Activated CD8-positive, alpha-beta memory T cell treated with anti-CD3 and anti-CD28 coated beads, Interleukin-2, amount 10 ng/mL, durations not matched to agents 7 days and 5 days (primary cell): Measurements from ENCODE around the gene PPP1R27. TPM values are rescaled to one million over a fixed set of nuclear protein-coding genes. Genes with fewer than 3 reads are reported as not detected.
A peak's percentile ranks its signal among the peaks of the same experiment; 100 is the strongest.

Experiments
- ATAC-seq: fragments of 150-1000 bp; cut with Tn5 transposase; one replicate; pipeline ENCODE4 v1.10.0; 2021; ENCODE audit warnings: moderate library complexity
- CTCF ChIA-PET: fragments of 350-600 bp; sonication (Branson Sonifier 250); formaldehyde crosslinking; loops from one replicate; lab custom pipeline; 2021; ENCODE audit warnings: antibody characterized with exemption; lab: Charles Lee
- DNase-seq: peaks from one replicate; pipeline ENCODE4 v3.0.0-alpha.2; 2020
- H3K27ac Mint-ChIP-seq: one replicate; pipeline ENCODE4 v1.8.0; 2021; ENCODE audit warnings: mild to moderate bottlenecking, mixed read lengths
- H3K27me3 Mint-ChIP-seq: one replicate; pipeline ENCODE4 v1.8.0; 2021; ENCODE audit warnings: mixed read lengths
- H3K36me3 Mint-ChIP-seq: one replicate; pipeline ENCODE4 v1.8.0; 2021; ENCODE audit warnings: mild to moderate bottlenecking, mixed read lengths
- H3K4me1 Mint-ChIP-seq: one replicate; pipeline ENCODE4 v1.8.0; 2021; ENCODE audit warnings: mixed read lengths
- H3K4me3 Mint-ChIP-seq: one replicate; pipeline ENCODE4 v1.8.0; 2021; ENCODE audit warnings: mild to moderate bottlenecking, moderate library complexity, mixed read lengths
- H3K9me3 Mint-ChIP-seq: one replicate; pipeline ENCODE4 v1.8.0; 2022; ENCODE audit warnings: low read depth, mixed read lengths
- total RNA-seq, 2 experiments: library from RNA; stranded (reverse); gene quantifications; one replicate each; pipeline ENCODE4 v1.2.3, GENCODE V29; 2021

The PPP1R27 gene
- total RNA-seq, 2 experiments from 2014 or later: not detected

DNA sequence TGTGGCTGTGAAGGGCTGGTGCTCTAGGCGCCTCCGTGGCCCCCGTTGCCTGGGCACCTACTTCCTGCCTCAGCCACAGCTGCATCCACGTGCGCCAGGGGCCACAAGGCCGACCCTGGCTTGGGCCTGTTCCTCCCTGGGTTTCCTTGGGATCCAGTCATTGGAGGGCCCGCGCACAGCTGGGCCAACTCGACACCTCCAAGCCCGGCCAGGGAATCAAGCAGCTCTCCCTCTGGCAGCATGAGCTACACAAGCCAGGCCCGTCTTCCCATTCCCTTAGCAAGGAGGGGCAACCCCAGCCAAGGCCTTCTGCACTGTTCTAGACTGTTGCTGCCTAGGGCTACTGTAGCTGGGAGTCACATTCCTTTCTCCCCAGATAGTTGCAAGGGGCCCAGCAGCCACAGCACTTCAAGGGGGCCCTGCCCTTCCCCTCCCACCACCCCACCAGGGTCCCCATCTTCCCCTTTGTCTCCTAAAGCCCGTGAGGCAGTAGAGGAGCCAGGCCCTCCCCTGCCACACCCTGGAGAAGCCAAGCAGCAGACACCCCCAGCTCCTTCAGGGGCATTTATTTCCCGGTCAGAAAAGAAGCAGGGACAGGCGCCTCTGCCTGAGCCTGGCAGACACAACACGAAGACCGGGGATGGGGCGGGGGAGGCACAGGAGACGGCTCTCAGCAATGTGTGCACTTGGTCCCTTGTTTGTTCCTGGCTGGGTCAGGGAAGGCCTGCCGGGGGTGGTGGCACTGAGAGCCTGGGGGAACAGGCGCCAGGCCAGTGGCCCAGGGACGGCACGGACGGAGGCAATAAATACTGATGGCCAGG, 32.5 kb upstream of the PPP1R27 start:
- CTCF ChIA-PET: no interaction called here
- Mint-ChIP-seq H3K36me3 (peaks cover 28% of the 10 kb centered on the region), H3K4me1 (peaks cover 48% of the 10 kb centered on the region), H3K4me3 (no peak overlapping the region), H3K27ac (peak overlapping the region; percentile 73), H3K27me3 (no peaks in the 10 kb centered on the region), H3K9me3 (no peaks in the 10 kb centered on the region)
- peak; percentile 49 for DNase-seq
- ATAC-seq: no peak

DNA sequence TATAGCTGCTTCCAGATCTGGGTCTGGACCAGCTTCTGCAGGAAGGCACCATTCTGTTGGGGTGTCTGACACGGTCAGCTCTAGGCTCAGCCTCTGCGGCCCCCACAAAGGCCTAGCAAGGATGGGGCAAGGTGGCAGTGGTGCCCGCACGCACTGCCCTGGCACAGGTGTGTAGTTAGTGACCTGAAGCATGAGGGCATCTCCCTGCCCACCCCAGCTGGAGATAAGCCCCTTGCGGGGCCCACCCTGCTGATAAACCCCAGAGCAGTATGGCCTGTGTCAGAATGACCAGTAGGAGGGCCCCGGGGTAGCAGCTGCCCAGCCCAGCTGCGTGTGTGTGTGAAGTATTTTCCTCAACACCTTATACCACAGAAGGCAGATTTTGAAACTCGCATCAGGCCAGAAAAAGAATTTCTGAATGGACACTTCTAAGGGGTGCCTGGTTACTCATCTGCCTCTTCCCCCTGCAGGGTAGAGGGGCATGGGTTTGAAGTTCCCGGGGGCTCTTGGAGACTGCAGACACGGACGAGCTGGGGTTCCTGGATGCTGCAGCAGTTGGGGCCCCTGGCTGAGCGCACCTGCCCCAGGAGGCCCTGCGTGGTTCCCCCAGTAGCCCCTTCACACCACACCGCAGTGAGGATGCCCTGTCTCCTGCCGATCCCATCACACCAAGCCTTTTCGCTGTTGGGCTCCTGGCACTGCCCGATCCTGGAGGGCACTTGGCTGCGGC, 31.8 kb upstream of the PPP1R27 start:
- Mint-ChIP-seq H3K4me1 (peaks cover 48% of the 10 kb centered on the region), H3K27me3 (no peaks in the 10 kb centered on the region), H3K9me3 (no peaks in the 10 kb centered on the region), H3K4me3 (no peak overlapping the region), H3K27ac (peak overlapping the region; percentile 73), H3K36me3 (peaks cover 28% of the 10 kb centered on the region)
- DNase-seq: no peak
- ATAC-seq: no peak
- CTCF ChIA-PET: no interaction called here

DNA sequence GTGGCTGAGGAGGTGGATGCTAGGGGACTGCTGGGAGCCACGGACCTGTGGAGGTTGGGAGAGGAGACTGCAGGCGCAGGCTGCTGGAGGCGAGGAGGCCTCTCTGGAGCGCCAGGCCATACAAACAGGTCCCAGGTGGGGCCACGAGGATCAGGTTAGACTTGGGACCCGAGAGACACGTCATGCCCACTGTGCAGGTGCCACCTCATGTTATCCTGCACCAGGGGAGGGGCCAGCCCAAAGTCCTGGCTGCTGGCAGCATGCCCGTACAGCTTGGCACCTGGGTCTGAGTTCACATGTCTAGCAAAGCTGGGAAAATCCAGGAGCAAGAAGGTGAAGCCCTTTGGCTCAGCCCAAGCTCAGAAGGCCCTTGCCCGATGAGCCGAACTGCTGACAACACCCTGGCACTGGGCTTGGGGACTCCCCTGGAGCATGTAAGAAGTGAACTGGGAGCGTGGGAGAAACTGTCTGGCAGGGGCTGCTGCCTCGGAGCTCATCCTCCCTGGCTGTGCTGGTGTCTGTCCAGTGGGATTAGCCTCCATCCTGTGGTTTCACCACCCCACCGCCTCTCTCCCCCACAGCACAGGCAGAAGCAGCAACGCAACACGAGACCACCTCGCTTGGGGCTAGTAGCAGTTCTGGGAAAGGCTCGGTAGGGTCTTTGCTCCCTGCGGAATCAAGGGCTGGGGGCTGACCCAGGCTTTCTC, 31.0 kb upstream of the PPP1R27 start:
- Mint-ChIP-seq H3K4me1 (peaks cover 50% of the 10 kb centered on the region), H3K4me3 (no peak overlapping the region)
- no peak for DNase-seq

DNA sequence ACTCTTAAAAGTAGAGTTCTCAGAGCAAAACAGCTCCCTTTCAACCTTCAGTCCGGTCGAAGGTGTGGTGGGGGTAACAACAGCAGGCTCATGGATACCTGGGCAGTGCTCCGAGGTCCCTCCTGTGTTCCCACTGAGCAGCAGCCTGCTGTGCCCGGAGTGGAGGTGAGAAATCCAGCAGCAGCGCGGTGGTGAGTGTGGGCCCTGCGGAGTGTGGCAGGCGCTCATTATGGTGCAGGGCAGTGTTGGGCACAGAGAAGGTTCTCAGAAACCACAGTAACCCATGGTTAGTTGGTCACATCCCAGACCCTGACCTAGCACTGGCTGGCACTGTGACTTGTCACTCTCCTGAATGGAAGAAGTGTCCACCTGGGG, 30.5 kb upstream of the PPP1R27 start:
- Mint-ChIP-seq H3K36me3 (peaks cover 28% of the 10 kb centered on the region), H3K4me3 (no peak overlapping the region), H3K27me3 (no peaks in the 10 kb centered on the region), H3K27ac (no peak overlapping the region), H3K4me1 (peaks cover 50% of the 10 kb centered on the region), H3K9me3 (no peaks in the 10 kb centered on the region)
- no peak for DNase-seq
- no peak for ATAC-seq
- CTCF ChIA-PET: interaction anchor here (0.9 kb wide), 1 partner anchor 155 kb away, joined by 3 read pairs; no protein-coding TSS in a partner anchor

More for the DNA sequence above, 31.0 kb upstream of the PPP1R27 start:
- CTCF ChIA-PET: no interaction called here
- no peak overlapping the region for H3K27ac Mint-ChIP-seq
- H3K36me3 Mint-ChIP-seq: peaks cover 26% of the 10 kb centered on the region
- no peaks in the 10 kb centered on the region for H3K27me3 Mint-ChIP-seq
- no peak for ATAC-seq
- H3K9me3 Mint-ChIP-seq: no peaks in the 10 kb centered on the region

DNA sequence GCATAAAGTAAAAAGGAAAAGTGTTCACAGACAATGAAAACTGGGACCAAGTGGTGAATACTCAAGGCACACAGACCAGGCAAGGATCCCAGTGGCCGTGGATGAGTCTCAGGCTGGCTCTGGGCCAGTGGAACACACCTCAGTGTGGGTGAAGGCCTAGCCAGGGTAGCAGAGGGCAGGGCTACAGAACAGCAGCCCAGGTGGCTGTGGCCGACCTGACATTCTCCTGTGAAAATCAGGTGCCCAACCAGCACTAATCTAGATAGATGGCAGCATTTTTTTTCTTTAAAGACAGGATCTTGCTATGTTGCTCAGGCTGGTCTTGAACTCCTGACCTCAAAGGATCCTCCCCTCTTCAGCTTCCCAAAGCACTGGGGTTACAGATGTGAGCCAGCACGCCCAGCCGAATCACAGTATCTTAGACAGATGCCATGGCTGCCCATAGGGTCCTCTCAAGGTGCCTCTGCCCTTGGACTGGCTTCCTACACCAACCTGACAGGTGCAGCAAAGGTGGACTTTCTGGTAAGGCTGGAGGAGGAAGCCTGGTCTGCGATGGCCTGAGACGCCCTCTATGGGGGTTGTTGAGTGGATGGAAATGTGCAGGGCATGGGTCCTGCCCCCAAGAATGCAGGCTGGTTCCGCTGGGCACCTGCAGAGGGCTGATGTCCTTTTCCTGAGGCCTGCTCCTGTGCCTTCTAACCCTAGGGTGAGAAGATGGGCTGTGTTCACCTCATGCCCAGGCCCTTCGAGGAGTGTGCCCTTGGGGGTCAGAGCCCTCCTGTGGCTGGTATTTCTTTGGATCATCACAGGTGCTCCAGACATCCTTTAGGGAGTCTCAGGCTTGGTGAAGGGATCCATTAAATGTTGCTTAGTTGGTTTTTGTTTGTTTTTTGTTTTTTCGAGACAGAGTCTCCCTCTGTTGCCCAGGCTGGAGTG, 29.3 kb upstream of the PPP1R27 start:
- DNase-seq (no peak), ATAC-seq (no peak)
- H3K27me3 Mint-ChIP-seq: no peaks in the 10 kb centered on the region
- H3K4me1 Mint-ChIP-seq: peaks cover 50% of the 10 kb centered on the region
- H3K27ac Mint-ChIP-seq: peak overlapping the region; percentile 54
- no peak overlapping the region for H3K4me3 Mint-ChIP-seq
- H3K9me3 Mint-ChIP-seq: no peaks in the 10 kb centered on the region
- CTCF ChIA-PET: interaction anchor here (0.9 to 1.2 kb wide), 2 partner anchors 149 to 156 kb away, joined by 3 to 4 read pairs; no protein-coding TSS in a partner anchor
- H3K36me3 Mint-ChIP-seq: peaks cover 23% of the 10 kb centered on the region

DNA sequence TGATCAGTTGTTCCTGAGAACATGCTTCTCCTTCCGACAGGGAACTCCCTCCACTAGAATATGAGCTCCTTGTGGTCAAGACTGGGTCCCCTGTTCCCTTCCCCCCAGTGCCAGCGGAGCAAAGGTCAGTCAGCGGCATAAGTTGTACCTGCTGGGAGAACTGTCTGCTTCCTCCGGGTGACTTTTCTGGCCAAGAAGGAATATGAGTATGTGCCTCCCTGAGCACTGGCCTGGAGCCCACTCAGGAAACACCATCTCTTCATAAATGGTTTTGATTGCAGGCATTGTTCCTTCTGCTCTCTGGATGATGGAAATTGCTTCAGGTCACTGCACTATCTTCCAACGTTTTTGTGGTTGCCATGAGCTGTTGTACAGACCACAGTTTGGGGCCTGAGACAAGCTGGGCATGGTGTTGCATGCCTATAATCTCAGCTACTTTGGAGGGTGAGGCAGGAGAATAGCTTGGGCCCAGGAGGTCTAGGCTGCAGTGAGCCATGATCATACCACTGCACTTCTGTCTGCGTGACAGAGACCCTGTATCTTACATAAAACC, 28.3 kb upstream of the PPP1R27 start:
- no peak for DNase-seq
- CTCF ChIA-PET: interaction anchor here (1.2 kb wide), 1 partner anchor 149 kb away, joined by 4 read pairs; no protein-coding TSS in a partner anchor
- ATAC-seq: no peak
- H3K36me3 Mint-ChIP-seq: peaks cover 26% of the 10 kb centered on the region
- peaks cover 55% of the 10 kb centered on the region for H3K4me1 Mint-ChIP-seq
- H3K4me3 Mint-ChIP-seq: peak overlapping the region; percentile 55
- no peaks in the 10 kb centered on the region for H3K27me3 Mint-ChIP-seq
- peak overlapping the region; percentile 22 for H3K27ac Mint-ChIP-seq
- H3K9me3 Mint-ChIP-seq: no peaks in the 10 kb centered on the region

DNA sequence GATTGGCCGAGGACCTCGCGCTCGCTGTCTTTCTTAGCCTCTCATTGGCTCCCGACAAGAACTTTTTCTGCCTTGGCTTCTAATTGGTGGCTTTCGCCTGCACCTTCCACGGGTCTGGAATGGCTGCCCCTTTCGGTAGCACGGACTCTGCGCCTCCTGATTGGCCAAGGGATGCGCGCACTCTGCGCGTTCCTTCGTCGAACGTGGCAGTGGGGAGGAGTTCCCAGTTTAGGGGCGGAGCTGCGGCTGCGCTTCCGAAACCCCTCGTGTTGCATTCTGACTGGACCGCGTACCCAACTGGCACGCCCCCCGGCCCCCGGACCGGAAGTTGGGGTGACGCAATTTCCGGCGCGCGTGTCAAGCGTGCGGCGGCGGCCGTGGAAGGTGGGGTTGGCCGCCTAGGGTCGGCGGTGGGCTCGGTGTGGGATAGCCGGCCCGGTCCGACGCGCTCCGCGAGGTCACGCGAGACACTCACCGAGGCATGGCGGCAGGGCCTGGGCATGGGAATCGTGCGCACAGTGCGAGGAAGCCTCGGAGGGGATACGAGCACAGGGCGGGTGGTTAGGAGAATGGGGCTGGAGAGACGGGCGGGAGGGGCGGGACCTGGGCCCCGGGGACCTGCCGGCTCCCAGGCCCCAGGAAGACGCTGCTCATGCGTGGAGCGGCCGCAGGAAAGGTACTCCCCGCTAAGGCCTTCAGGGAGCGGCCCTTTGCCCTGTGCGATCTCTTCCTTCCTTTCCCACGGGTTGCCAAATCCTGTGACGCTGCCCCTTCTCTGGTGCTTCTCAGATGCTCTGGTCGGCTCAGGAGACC, 26.1 kb upstream of the PPP1R27 start:
- peak; percentile 100 for DNase-seq
- H3K27ac Mint-ChIP-seq: peak overlapping the region; percentile 94
- peaks cover 33% of the 10 kb centered on the region for H3K36me3 Mint-ChIP-seq
- no peaks in the 10 kb centered on the region for H3K27me3 Mint-ChIP-seq
- no peaks in the 10 kb centered on the region for H3K9me3 Mint-ChIP-seq
- peak overlapping the region; percentile 94 for H3K4me3 Mint-ChIP-seq
- ATAC-seq: peak; percentile 88
- peaks cover 50% of the 10 kb centered on the region for H3K4me1 Mint-ChIP-seq
- CTCF ChIA-PET: interaction anchor here (1.0 to 1.9 kb wide), 2 partner anchors 9 to 39 kb away, joined by 3 to 16 read pairs; partner anchors contain the start of gene ARHGDIA

DNA sequence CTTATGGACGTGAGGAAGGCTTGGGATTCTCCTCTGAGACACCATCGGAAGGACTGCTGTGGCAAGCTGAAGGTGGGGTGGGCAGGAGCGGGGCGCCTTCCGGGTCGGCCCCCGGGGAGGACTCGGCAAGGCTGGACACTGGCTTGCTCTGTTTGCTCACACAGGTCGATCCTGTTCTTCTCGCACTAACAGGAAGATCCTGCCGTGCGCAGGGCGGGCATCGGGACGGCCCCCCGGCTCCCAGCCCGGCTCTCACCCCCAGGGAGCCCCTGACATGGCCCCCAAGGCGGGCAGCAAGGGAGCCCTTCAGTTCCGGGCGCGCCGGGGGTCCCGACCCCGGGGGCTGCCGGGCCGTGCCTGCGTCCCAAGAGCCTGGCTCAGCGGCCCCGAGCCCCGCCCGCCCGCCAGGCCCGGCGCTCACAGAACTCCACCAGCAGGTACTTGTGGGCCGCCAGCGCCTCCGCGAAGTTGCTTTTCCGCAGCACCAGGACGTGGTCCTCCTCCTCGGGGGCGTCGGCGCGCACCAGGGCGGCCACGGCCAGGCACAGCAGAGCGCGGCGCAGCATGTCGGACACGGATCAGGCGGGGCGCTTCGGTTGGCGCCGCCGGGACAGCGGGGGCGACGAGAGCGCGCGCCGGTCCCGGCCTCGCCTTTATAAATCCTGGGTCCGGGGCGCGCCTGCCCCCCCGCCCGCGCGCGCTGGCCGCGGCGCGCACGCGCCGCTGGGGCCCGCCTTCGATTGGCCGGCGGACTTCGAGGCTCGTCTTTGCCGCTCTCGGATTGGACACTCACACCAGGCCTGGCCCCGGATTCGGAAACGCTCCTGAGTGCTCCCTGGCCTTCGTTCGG, 25.3 kb upstream of the PPP1R27 start, which contains the start of gene P4HB:
TSS of gene P4HB (minus strand) at position 630 of the 850 bp plus-strand sequence. CDS start at position 566, 64 bp downstream.
- no peak for ATAC-seq

DNA sequence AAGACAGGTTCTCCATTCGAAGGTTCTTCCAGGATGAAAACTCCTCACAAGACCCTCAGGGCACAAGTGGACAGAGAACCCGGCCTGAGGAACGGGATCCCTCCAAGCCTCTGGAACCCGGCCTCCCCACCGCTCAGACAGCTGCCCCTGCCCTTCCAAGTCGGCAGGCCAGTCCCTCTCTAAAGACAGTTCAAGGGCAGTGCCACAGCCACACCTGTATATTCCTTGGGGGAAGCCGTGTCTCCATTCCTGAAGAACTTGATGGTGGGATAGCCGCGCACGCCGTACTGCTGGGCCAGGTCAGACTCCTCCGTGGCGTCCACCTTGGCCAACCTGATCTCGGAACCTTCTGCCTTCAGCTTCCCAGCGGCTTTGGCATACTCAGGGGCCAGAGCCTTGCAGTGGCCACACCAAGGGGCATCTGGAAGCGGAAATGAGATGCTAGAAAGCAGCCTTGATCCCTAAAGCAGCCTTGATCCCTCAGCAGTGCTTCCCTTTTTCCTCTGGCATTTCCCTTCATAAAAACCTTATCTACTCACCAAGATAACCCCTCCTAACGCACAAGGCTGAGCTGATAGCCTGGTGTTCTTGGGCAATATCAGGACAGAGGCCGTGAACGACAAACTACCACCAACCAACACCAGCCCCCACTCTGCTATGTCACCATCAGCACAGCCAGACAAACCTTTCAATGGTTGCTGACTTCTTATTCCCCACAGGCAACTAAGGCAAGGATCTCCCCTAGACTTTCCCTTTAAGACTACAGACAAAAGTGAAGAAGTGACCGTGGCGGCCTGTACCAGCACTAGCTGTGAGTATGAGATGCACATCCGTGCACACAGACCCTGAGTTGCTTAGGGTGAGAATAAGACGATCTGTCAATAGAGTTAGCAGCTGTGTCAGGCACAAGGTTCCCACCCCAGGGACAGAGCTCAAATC, 24.4 kb upstream of the PPP1R27 start:
- CTCF ChIA-PET: interaction anchor here (0.8 to 1.5 kb wide), 5 partner anchors 10 to 33 kb away, joined by 3 to 7 read pairs (median 5); partner anchors contain the start of genes ARHGDIA and MCRIP1
- Mint-ChIP-seq H3K27ac (peak overlapping the region; percentile 88), H3K27me3 (no peaks in the 10 kb centered on the region), H3K4me1 (peaks cover 55% of the 10 kb centered on the region), H3K4me3 (peak overlapping the region; percentile 87), H3K36me3 (peaks cover 42% of the 10 kb centered on the region), H3K9me3 (no peaks in the 10 kb centered on the region)
- ATAC-seq (no peak), DNase-seq (no peak)

More for the DNA sequence above, 25.3 kb upstream of the PPP1R27 start, which contains the start of gene P4HB:
- Mint-ChIP-seq H3K27me3 (no peaks in the 10 kb centered on the region), H3K4me3 (peak within 1 kb of the TSS; percentile 94), H3K9me3 (no peaks in the 10 kb centered on the region), H3K4me1 (peaks cover 54% of the 10 kb centered on the region), H3K36me3 (peaks cover 41% of the 10 kb centered on the region), H3K27ac (peak within 1 kb of the TSS; percentile 94)
- peak; percentile 57 for DNase-seq
- CTCF ChIA-PET: interaction anchor here (0.8 to 1.9 kb wide), 7 partner anchors 9 to 38 kb away, joined by 3 to 16 read pairs (median 5); partner anchors contain the start of genes ARHGDIA and MCRIP1
